ENCODE results near the gene AHRR. TPM values are rescaled to one million over a fixed set of nuclear protein-coding genes. Genes with fewer than 3 reads are reported as not detected.

AHRR gene
- polyA plus RNA-seq, 3 donors, result 0.15 TPM; not detected in 1

- Mint-ChIP-seq H3K27ac (no peak overlapping the region), H3K4me1 (peaks cover 2% of the 10 kb centered on the region), H3K4me3 (no peak overlapping the region), H3K9me3 (peaks cover 4 to 14% (median 8%) of the 10 kb centered on the region in 7 donors), H3K36me3 (no peaks in the 10 kb centered on the region), H3K27me3 (ENCODE audit: low read depth in 3 of 3) (peaks cover 24 to 59% (median 27%) of the 10 kb centered on the region in 3 donors)
- DNase-seq, result no peak
- intact Hi-C loops (cut with micrococcal nuclease), result no loop called here
- H3K9me3 ChIP-seq (replicated peaks in 1 of 2; ENCODE audit: control insufficient read depth in 1 of 2, insufficient read depth in 1 of 2, low read length in 2 of 2), result peaks cover 0 to 11% of the 10 kb centered on the region in 2 donors
- H3K4me3 ChIP-seq (replicated peaks in 1 of 3; ENCODE audit: low read depth in 2 of 3, low read length in 3 of 3), result no peak overlapping the region
- no peaks in the 10 kb centered on the region for H3K79me2 ChIP-seq (ENCODE audit: insufficient read depth, low read length)
- no peak overlapping the region for H2AFZ ChIP-seq (ENCODE audit: insufficient read depth, low read depth, low read length, poor library complexity, severe bottlenecking)
- no peak overlapping the region for H3K4me2 ChIP-seq (replicated peaks; ENCODE audit: extremely low read depth, low read length, poor library complexity, severe bottlenecking)
- H3K9ac ChIP-seq (ENCODE audit: insufficient read depth, low read length, poor library complexity, severe bottlenecking), result no peak overlapping the region
- peaks cover 0 to 33% of the 10 kb centered on the region in 2 donors for H3K27me3 ChIP-seq (ENCODE audit: control insufficient read depth in 2 of 2, insufficient read depth in 2 of 2, low read length in 2 of 2)
- H3K36me3 ChIP-seq (replicated peaks in 1 of 2; ENCODE audit: control insufficient read depth in 1 of 2, insufficient read depth in 2 of 2, low read length in 2 of 2), result no peaks in the 10 kb centered on the region
- no peak for TF ChIP-seq CTCF (IDR thresholded peaks at IDR 0.05)
- no peaks in the 10 kb centered on the region for H3K4me1 ChIP-seq (ENCODE audit: control insufficient read depth in 1 of 2, insufficient read depth in 2 of 2, low read length in 2 of 2)
- 94% methylated on average over 15 of the region's 22 CpGs for WGBS (ENCODE audit: insufficient coverage)
- no peaks in the 10 kb centered on the region for H4K20me1 ChIP-seq (ENCODE audit: insufficient read depth, low read length)
- H3K27ac ChIP-seq (ENCODE audit: low read depth in 1 of 2, low read length in 2 of 2), result no peak overlapping the region
Observed at GRCh38 chr5:345404-346195, 24.1 kb downstream of the AHRR start.

- Histone ChIP-seq H4K20me1 (ENCODE audit: insufficient read depth, low read length) (no peaks in the 10 kb centered on the region), H3K27me3 (ENCODE audit: control insufficient read depth in 2 of 2, insufficient read depth in 2 of 2, low read length in 2 of 2) (peaks cover 0 to 33% of the 10 kb centered on the region in 2 donors), H3K9me3 (replicated peaks in 1 of 2; ENCODE audit: control insufficient read depth in 1 of 2, insufficient read depth in 1 of 2, low read length in 2 of 2) (peaks cover 0 to 11% of the 10 kb centered on the region in 2 donors), H3K9ac (ENCODE audit: insufficient read depth, low read length, poor library complexity, severe bottlenecking) (no peak overlapping the region), H3K27ac (ENCODE audit: low read depth in 1 of 2, low read length in 2 of 2) (no peak overlapping the region), H3K79me2 (ENCODE audit: insufficient read depth, low read length) (no peaks in the 10 kb centered on the region), H3K4me2 (replicated peaks; ENCODE audit: extremely low read depth, low read length, poor library complexity, severe bottlenecking) (no peak overlapping the region), H2AFZ (ENCODE audit: insufficient read depth, low read depth, low read length, poor library complexity, severe bottlenecking) (no peak overlapping the region), H3K4me3 (replicated peaks in 1 of 3; ENCODE audit: low read depth in 2 of 3, low read length in 3 of 3) (no peak overlapping the region), H3K36me3 (replicated peaks in 1 of 2; ENCODE audit: control insufficient read depth in 1 of 2, insufficient read depth in 2 of 2, low read length in 2 of 2) (no peaks in the 10 kb centered on the region), H3K4me1 (ENCODE audit: control insufficient read depth in 1 of 2, insufficient read depth in 2 of 2, low read length in 2 of 2) (no peaks in the 10 kb centered on the region)
- DNase-seq, result no peak
- Mint-ChIP-seq H3K36me3 (no peaks in the 10 kb centered on the region), H3K9me3 (peaks cover 7 to 16% (median 9%) of the 10 kb centered on the region in 7 donors), H3K4me3 (no peak overlapping the region), H3K4me1 (peaks cover 2% of the 10 kb centered on the region), H3K27me3 (ENCODE audit: low read depth in 3 of 3) (peaks cover 24 to 57% (median 27%) of the 10 kb centered on the region in 3 donors), H3K27ac (no peak overlapping the region)
- intact Hi-C loops (cut with micrococcal nuclease), result no loop called here
- WGBS (ENCODE audit: insufficient coverage), result 12% methylated on average over 13 of the region's 24 CpGs
- no peak for TF ChIP-seq CTCF (IDR thresholded peaks at IDR 0.05)
Observed at GRCh38 chr5:346229-346935, 24.9 kb downstream of the AHRR start.
